KBM-7 (cell line): ENCODE measurements around the gene A1BG.
A peak's percentile ranks its signal among the peaks of the same experiment; 100 is the strongest.
"Not testable (repeated sequence)": the region's sequence is repeated elsewhere in the genome, so short reads cannot be mapped to it uniquely, and the experiment has no call there.

Source experiments
- DNase-seq: peaks from one replicate; pipeline ENCODE4 v3.0.0-alpha.2; 2015
- in situ Hi-C: fragments of 300-500 bp; cut with MboI; formaldehyde crosslinking; loops from 2 replicates; pipeline ENCODE4 v1.14.3; 2020; ENCODE audit warnings: low sequenced_read_pairs, low pct_unique_long_range_greater_than_20kb, mixed read lengths

The A1BG gene

DNA sequence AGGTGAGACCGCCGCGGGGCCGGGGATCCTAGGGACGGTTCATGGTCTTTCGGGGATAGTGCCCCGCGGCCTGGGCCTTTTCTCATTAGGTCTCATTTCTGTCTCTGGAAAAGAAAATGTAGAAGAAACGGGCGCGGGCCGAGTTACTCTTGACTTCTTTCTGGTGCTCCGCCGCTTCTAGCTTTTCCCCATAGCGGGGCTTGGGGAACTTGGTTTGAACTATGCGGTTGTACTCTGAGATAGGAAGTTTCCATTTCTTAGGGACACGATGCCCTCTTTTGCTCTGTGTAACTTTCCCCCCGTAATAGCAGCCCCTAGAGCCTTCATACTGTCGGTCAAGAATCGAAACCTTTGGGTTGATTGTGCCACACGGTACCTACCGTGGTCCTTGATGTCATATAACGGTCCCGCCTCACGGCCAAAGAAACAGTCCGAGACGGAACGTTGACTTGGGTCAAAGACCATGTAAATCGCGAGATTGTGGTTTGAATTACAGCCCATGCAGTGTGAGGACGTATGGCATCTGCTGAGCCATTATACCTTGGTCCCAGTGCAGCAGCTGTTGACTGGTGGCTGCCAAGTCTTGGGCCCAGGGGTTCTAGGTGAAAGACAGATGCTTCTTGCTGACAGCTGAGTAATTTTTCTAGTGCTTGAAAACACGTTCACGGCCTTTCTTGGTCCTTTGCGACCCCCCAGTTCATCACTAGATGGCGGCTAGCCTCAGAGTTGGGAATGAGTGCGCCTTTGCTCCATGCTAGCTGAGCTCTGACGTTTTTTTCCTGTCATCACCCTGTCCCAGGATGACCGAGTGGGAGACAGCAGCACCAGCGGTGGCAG lies 34.3 kb upstream of the A1BG start:
- in situ Hi-C loops, result no loop called here
- peak; percentile 30 for DNase-seq

- in situ Hi-C loops, result no loop called here
- DNase-seq, result peak; percentile 97
Observed at GRCh38 chr19:58386576-58387337, 33.5 kb upstream of the A1BG start, which contains the start of gene RPS5. TSS of gene RPS5 (plus strand) at chr19:58387269. CDS start at chr19:58388138, 869 bp downstream.

- in situ Hi-C loops, result no loop called here
- no peak for DNase-seq
Observed at GRCh38 chr19:58385891-58386575, 32.7 kb upstream of the A1BG start.

GRCh38 chr19:58385313-58385890 lies 32.1 kb upstream of the A1BG start:
- DNase-seq, result no peak
- in situ Hi-C loops, result no loop called here

GRCh38 chr19:58382997-58383603 lies 29.8 kb upstream of the A1BG start:
- DNase-seq, result no peak
- in situ Hi-C loops, result no loop called here

DNA sequence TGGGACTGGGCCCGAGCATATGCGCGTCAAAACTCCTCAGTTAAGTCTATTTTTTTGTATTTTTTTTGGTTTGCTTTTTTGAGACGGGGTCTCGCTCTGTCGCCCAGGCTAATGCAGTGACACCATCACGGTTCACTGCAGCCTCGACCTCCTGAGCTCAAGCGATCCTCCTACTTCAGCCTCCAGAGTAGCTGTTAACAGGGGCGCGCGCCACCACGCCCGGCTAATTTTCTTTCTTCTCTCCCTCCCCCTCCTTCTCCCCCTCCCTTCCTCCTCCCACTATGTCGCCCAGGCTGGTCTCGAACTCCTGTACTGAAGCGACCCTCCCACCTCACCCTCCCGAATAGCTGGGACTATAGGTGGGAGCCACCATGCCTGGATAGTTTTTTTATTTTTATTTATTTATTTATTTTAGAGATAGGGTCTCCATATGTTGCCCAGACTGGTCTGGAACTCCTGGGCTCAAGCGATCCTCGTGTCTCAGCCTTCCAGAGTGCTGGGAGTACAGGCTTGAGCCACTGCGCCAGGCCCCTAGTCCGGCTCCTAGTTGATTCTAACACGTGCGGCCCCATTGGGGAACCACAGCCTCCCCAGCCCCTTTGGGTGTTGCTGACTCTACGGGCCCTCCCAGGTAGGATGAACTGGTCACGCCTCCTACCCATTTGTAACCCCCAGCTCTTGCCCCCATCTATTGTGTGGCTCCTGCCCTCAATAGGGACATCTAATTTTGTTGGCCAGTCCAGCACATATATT lies 28.3 kb upstream of the A1BG start:
- DNase-seq, result no peak
- in situ Hi-C loops, result no loop called here

DNA sequence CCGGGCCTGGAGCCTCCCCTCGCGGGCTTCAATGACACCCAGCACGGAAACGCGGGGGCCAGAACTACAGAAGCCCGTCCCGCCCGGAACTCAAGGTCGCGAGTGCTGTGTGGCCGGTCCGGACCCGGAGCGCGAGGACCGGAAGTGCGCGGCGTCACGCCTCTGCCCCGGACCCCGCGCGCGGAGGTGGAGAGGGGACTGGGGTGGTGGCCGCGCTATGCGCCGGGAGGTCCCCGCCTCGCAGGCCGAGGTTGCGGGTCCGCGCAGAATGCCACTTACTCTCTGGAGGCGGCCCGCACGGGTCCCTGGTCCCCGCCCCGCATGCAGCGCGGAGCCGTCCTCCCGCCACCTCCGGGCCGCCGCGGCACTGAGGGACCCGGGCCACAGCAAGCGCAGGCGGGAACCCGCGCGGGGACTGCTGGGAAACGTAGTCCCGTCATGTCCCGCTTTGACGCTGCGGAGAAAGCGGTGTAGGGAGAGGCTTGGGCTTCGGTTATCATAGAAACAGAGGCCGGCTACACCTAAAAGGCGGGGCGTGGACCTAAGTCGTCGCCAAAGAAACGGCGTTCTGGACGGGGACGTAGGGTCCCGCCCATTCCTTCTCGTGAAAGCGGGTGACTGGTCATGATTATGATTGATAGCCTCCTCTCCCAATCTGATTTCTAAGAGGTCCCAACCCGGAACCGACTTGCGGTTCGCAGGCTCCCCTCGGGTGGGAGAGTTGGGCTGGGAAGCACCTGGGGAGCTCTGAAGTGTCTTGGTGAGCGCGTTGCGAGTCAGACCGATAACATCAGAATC lies 27.6 kb upstream of the A1BG start, which contains the start of gene ZNF837:
TSS of gene ZNF837 (minus strand) at position 369 of the 798 bp plus-strand sequence. CDS start 11,698 bp downstream, outside the sequence.
- peak; percentile 100 for DNase-seq
- in situ Hi-C loops, result no loop called here

GRCh38 chr19:58380037-58380661 lies 26.9 kb upstream of the A1BG start:
- DNase-seq, result no peak
- in situ Hi-C loops, result no loop called here

GRCh38 chr19:58379246-58379645 lies 26.0 kb upstream of the A1BG start:
- DNase-seq, result no peak
- in situ Hi-C loops, result no loop called here

- DNase-seq, in situ Hi-C loops: not testable (repeated sequence)
Observed at GRCh38 chr19:58376724-58377123, 23.4 kb upstream of the A1BG start.

DNA sequence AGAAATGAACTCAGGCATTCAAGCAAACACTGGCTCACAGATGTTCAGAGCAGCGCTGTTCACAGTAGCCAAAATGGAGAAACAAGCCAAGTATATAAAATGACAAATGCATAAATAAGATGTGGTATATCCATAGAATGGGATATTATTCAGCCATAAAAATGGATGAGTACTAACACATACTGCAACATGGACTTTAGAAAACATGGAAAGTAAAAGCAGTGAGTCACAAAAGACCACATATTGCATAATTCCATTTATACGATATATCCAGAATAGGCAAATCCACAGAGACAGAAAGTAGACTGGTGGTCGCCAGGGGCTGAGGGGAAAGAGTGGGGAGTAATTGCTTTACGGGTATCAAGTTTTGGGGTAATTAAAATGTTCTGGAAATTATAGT lies 20.9 kb upstream of the A1BG start:
- no peak for DNase-seq
- in situ Hi-C loops, result no loop called here

- in situ Hi-C loops, result no loop called here
- DNase-seq, result no peak
Observed at GRCh38 chr19:58372311-58373133, 19.2 kb upstream of the A1BG start.

DNA sequence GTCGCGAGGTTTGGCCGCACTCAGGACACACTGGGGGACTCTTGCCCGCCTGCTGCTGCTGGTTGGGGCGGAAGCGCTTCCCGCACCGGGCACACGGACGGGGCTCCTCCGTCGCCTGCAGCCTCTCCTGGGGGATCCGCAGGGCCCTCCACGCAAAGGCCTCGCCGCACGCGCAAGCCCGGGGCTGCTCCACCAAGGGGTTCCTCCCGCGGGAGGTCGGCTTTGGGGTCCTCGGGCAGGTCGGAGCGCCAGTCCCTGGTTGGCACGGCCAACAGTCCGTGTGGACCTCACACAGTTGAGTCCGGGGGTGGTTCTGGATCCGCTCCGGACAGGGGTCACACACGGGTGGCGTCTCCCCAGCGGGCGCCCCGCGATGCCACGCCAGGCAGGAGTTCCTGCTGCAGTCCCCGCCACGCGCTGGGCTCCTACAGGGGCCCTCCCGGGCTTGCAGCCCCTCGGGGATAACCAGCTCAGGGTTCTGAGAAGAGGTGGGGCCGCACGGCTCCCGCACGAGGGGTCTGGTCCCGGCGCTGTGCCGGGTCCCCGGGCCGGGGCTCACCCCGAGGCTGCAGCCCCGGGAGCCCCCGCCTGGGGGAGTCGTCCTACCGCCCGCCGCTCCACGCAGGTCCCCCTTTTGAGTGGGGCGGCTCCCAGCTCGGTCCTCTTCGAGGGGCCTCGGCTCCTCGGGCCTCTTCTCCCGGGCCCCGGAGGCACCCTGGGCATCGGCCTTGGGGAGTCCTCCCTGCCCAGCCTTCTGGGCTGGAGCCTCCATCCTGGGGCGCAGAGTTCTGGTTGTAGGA lies 15.5 kb upstream of the A1BG start:
- in situ Hi-C loops, result no loop called here
- DNase-seq, result no peak

DNA sequence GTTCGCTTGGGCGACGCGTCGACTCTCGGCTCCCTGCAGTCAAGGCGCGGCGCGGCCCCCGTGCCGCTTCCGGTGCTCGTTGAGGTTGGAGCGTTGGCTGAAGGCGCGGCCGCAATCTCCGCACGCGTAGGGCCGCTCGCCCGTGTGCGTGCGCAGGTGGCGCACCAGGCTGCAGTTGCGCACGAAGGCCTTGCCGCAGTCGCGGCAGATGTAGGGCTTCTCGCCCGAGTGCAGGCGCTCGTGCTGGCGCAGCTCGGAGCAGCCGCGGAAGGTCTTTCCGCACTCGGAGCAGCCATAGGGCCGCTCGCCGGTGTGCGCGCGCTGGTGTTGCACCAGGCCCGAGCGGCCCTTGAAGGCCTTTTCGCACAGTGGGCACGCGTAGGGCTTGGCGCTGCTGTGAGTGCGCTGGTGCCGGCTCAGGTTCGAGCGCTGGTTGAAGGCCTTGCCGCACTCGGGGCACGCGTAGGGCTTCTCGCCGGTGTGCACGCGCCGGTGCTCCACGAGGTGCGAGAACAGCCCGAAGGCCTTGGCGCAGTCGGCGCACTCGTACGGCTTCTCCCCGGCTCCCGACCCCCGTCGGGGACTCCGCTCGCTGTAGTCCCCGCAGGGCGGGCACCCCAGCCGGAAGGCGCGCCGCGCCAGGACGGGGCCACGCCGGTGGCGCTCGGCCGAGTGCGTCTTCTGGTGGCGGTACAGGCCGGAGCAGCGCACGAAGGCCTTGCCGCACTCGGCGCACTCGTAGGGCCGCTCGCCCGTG lies 14.6 kb upstream of the A1BG start:
- DNase-seq, result no peak
- in situ Hi-C loops, result no loop called here
